Measurements from ENCODE around the gene GPATCH1.
"Not testable (repeated sequence)": the region's sequence is repeated elsewhere in the genome, so short reads cannot be mapped to it uniquely, and the experiment has no call there.

GPATCH1 gene

DNA sequence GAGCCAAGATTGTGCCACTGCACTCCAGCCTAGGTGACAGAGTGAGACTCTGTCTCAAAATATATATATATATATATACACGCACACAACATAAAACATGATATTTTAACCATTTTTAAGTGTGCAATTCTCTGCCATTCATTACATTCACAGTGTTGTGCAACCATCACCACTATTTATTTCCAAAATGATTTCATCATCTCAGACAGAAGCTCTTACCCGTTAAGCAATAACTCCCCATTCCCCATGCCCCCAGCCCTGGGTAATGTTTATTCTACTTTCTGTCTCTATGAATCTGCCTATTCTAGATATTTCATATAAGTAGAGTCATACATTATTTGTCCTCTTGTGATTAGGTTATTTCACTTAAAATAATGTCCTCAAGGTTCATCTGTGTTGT is 71.2 kb downstream of the GPATCH1 start:
- TF ChIP-seq, protein P1, sequence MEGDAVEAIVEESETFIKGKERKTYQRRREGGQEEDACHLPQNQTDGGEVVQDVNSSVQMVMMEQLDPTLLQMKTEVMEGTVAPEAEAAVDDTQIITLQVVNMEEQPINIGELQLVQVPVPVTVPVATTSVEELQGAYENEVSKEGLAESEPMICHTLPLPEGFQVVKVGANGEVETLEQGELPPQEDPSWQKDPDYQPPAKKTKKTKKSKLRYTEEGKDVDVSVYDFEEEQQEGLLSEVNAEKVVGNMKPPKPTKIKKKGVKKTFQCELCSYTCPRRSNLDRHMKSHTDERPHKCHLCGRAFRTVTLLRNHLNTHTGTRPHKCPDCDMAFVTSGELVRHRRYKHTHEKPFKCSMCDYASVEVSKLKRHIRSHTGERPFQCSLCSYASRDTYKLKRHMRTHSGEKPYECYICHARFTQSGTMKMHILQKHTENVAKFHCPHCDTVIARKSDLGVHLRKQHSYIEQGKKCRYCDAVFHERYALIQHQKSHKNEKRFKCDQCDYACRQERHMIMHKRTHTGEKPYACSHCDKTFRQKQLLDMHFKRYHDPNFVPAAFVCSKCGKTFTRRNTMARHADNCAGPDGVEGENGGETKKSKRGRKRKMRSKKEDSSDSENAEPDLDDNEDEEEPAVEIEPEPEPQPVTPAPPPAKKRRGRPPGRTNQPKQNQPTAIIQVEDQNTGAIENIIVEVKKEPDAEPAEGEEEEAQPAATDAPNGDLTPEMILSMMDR (IDR thresholded peaks at IDR 0.05; ENCODE audit: low read depth, low read length, poor library complexity, severe bottlenecking): no peak
- TF ChIP-seq EZH2phosphoT487 (IDR thresholded peaks at IDR 0.05; ENCODE audit: borderline replicate concordance, low read length): no peak
- Histone ChIP-seq H3K79me2 (ENCODE audit: control insufficient read depth, low read length) (no peaks in the 10 kb centered on the region), H3K4me2 (ENCODE audit: low read length) (no peak overlapping the region), H3K27ac (ENCODE audit: low read depth, low read length) (no peak overlapping the region), H3K9me2 (replicated peaks; ENCODE audit: control insufficient read depth, low read length) (no peaks in the 10 kb centered on the region), H3K9me3 (ENCODE audit: control insufficient read depth, insufficient read depth, low read length) (no peaks in the 10 kb centered on the region), H4K20me1 (ENCODE audit: control insufficient read depth, insufficient read depth, low read depth, low read length) (no peaks in the 10 kb centered on the region), H3K36me3 (ENCODE audit: control insufficient read depth, low read length) (no peaks in the 10 kb centered on the region), H3F3A (ENCODE audit: control insufficient read depth, insufficient read depth) (no peaks in the 10 kb centered on the region), H3K27me3 (ENCODE audit: control insufficient read depth, low read length) (no peaks in the 10 kb centered on the region), H3K4me1 (ENCODE audit: control insufficient read depth, low read length) (no peaks in the 10 kb centered on the region), H3K4me3 (ENCODE audit: low read length) (no peak overlapping the region)

DNA sequence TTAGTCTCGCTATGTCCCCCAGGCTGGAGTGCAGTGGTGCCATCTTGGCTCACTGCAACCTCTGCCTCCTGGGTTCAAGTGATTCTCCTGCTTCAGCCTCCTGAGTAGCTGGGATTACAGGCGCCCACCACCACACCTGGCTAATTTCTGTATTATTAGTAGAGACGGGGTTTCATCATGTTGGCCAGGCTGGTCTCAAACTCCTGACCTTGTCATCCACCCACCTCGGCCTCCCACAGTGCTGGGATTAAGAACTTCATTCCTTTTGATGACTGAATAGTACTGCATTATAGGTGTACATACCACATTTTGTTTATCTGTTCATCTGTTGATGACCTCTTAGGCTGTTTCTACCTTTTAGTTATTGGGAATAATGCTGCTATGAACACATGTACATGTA is 71.6 kb downstream of the GPATCH1 start:
- H3K4me1 ChIP-seq (ENCODE audit: control insufficient read depth, low read length); H3K4me3 ChIP-seq (ENCODE audit: low read length); H3K79me2 ChIP-seq (ENCODE audit: control insufficient read depth, low read length); H3K36me3 ChIP-seq (ENCODE audit: control insufficient read depth, low read length); H3K9me2 ChIP-seq (replicated peaks; ENCODE audit: control insufficient read depth, low read length); H4K20me1 ChIP-seq (ENCODE audit: control insufficient read depth, insufficient read depth, low read depth, low read length); H3F3A ChIP-seq (ENCODE audit: control insufficient read depth, insufficient read depth); H3K4me2 ChIP-seq (ENCODE audit: low read length); H3K27me3 ChIP-seq (ENCODE audit: control insufficient read depth, low read length); H3K9me3 ChIP-seq (ENCODE audit: control insufficient read depth, insufficient read depth, low read length); H3K27ac ChIP-seq (ENCODE audit: low read depth, low read length): not testable (repeated sequence)

DNA sequence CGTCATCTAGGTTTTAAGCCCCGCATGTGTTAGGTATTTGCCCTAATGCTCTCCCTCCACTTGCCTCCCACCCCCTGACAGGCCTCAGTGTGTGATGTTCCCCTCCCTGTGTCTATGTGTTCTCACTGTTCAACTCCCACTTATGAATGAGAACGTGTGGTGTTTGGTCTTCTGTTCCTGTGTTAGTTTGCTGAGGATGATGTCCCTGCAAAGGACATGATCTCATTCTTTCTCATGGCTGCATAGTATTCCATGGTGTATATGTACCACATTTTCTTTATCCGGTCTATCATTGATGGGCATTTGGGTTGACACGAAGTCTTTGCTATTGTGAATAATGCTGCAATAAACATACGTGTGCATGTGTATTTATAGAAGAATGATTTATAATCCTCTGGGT is 73.3 kb downstream of the GPATCH1 start:
- H3K9me3 ChIP-seq (ENCODE audit: control insufficient read depth, insufficient read depth, low read length); H3K36me3 ChIP-seq (ENCODE audit: control insufficient read depth, low read length); H3K9me2 ChIP-seq (replicated peaks; ENCODE audit: control insufficient read depth, low read length); H3K4me1 ChIP-seq (ENCODE audit: control insufficient read depth, low read length); H3F3A ChIP-seq (ENCODE audit: control insufficient read depth, insufficient read depth); H3K27ac ChIP-seq (ENCODE audit: low read depth, low read length); H3K4me2 ChIP-seq (ENCODE audit: low read length); H3K4me3 ChIP-seq (ENCODE audit: low read length); H4K20me1 ChIP-seq (ENCODE audit: control insufficient read depth, insufficient read depth, low read depth, low read length); H3K27me3 ChIP-seq (ENCODE audit: control insufficient read depth, low read length); H3K79me2 ChIP-seq (ENCODE audit: control insufficient read depth, low read length): not testable (repeated sequence)

DNA sequence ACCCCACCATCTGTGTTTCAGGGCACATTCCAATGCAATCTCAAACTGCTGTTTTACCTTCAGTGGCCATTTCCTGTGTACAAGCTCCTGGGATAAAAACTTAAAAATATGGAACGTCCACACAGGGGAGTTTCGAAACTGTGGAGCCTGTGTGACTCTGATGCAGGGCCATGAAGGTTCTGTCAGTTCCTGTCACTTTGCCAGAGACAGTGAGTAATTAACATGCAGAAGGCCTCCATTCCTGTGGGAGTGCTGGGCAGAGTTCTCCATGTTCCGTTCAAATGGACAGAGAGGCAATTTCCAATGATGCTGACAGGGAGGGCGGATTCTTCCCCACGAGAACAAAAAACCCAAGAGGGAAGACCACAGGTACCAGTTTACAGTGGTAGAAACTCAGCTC is 75.4 kb downstream of the GPATCH1 start:
- H4K20me1 ChIP-seq (ENCODE audit: control insufficient read depth, insufficient read depth, low read depth, low read length): no peaks in the 10 kb centered on the region
- no peaks in the 10 kb centered on the region for H3K36me3 ChIP-seq (ENCODE audit: control insufficient read depth, low read length)
- H3K4me1 ChIP-seq (ENCODE audit: control insufficient read depth, low read length): peaks cover 4% of the 10 kb centered on the region; the same call in 1 of the 2 replicates
- no peaks in the 10 kb centered on the region for H3F3A ChIP-seq (ENCODE audit: control insufficient read depth, insufficient read depth)
- H3K79me2 ChIP-seq (ENCODE audit: control insufficient read depth, low read length): no peaks in the 10 kb centered on the region
- H3K27me3 ChIP-seq (ENCODE audit: control insufficient read depth, low read length): no peaks in the 10 kb centered on the region
- H3K4me2 ChIP-seq (ENCODE audit: low read length): no peak overlapping the region
- H3K4me3 ChIP-seq (ENCODE audit: low read length): no peak overlapping the region
- no peak for TF ChIP-seq EZH2phosphoT487 (IDR thresholded peaks at IDR 0.05; ENCODE audit: borderline replicate concordance, low read length)
- TF ChIP-seq, protein P1 (IDR thresholded peaks at IDR 0.05; ENCODE audit: low read depth, low read length, poor library complexity, severe bottlenecking): no peak
- H3K9me3 ChIP-seq (ENCODE audit: control insufficient read depth, insufficient read depth, low read length): no peaks in the 10 kb centered on the region
- H3K27ac ChIP-seq (ENCODE audit: low read depth, low read length): no peak overlapping the region
- no peaks in the 10 kb centered on the region for H3K9me2 ChIP-seq (replicated peaks; ENCODE audit: control insufficient read depth, low read length)
